Suppressor macrophage treated with lipopolysaccharide for 4 hours (primary cell): ENCODE measurements around the gene LRRFIP2.
A peak's percentile ranks its signal among the peaks of the same experiment; 100 is the strongest.
"Not testable (repeated sequence)": the region's sequence is repeated elsewhere in the genome, so short reads cannot be mapped to it uniquely, and the experiment has no call there.

Experiments
- DNase-seq: peaks from one replicate; pipeline ENCODE4 v3.0.0-alpha.2; 2020

The LRRFIP2 gene

GRCh38 chr3:37141676-37142075 lies 32.7 kb downstream of the LRRFIP2 start:
- no peak for DNase-seq

DNA sequence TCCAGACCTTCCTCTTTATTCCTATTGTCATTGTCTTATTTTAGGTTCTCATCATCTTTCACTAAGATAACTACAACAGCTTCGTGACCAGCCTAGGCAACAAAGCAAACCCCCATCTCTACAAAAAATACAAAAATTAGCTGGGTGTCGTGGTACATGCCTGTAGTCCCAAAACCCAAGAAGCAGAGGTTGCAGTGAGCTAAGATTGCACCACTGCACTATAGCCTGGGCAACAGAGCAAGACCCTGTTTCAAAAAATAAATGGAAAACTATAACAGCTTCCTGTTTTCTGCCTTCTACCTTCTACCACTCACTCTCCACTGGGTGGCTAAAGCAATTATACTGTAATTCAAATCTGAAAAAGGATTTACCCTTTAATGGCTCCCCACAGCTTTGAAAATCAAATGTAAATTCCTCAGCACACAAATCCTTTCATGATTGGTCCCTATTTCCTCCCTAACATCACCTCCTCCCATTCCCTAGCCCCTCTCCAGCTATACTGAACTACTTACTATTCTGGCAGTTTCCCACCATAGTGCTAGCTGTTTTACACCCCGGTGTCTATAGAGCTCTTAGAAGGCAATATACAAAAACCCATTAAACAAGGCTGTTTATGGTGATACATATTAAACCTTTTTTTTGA lies 33.4 kb downstream of the LRRFIP2 start:
- DNase-seq: no peak

DNA sequence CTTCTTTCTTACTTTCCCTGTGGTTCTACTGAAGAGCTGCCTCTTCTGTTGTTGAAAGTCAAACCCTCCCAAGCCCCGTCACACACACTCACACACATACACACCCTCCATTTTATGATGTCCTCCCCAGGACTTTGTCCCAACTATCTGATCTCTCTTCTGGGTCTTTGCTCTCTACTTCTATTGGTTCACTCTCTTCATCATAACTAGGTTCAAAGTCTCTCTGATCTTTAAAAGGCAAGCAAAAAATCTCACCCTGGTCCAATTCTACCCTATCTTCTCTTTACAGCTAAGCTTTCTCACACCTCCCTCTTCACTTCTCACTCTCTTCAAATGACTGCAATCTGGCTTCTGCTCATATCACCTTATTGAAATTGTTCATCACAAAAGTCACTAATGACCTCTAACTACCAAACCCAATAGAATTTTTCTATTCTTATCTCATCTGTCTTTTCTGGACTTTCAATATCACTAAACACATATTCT lies 34.8 kb downstream of the LRRFIP2 start:
- DNase-seq: no peak

DNA sequence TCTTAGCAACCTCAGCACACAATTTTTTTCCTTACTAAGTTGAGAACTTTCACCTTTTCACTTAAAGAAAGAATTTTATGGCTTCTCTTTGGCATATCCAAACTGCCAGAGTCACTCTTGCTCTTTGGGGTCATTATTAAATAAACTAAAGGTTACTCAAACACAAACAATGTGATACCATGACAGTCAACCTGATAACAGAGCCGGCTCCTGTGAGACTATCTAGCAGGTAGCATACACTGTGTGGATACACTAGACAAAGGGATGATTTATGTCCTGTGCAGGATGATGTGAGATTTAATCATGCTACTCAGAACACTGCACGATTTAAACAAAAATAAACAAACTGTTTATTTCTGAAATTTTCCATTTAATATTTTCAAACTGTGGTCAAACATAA lies 35.6 kb downstream of the LRRFIP2 start:
- DNase-seq: no peak

- DNase-seq: no peak
Measured at GRCh38 chr3:37137516-37137915, 36.9 kb downstream of the LRRFIP2 start.

- DNase-seq: peak; percentile 37
Measured at GRCh38 chr3:37136067-37136466, 38.3 kb downstream of the LRRFIP2 start.

DNA sequence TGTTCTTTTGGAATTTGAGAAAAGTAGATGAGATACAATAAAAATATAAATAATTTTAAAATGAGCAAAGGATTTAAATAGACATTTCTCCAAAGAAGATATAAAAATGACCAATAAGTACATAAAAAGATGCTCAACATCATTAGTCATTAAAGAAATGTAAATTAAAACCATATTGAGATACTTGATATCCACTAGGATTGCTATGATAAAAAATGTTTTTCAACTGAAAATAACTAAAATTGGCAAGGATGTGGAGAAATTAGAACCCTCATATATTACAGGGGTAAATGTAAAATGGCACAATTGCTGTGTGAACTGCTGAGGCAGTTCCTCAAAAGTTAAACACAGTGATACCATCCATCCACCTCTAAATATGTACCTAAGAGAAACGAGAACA lies 38.8 kb downstream of the LRRFIP2 start:
- DNase-seq: no peak

DNA sequence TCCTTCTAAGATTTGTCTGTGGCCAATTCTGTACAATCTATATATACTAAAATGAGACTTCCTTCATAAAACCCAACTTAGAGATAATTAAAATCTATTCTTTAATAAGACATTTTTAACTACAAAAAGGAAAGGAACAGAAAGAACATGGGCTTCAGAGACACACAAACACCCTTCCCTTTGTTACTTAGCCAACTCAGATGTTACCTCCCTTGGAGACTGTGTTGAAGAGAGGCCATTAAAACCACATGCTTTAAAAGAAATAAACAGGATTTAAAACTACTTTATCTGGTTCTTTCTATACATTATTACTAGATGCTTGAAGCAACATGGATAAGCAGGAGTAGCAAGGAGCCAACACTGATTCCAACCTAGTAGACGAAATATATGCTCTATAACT lies 42.0 kb downstream of the LRRFIP2 start:
- DNase-seq: no peak

DNA sequence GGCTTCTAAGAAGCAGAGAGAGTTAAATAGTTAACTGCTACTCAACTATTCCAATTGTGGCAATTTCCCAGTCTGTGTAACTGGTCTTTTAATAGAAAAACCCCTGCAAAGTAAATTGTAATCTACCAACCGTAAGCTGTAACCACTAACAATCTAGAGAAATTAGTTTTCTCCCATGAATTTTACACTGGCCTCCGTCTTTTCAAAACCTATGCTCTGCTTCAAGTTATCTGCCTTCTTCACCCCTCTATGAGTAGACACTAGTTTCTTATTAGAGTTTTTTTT lies 42.6 kb downstream of the LRRFIP2 start:
- no peak for DNase-seq

DNA sequence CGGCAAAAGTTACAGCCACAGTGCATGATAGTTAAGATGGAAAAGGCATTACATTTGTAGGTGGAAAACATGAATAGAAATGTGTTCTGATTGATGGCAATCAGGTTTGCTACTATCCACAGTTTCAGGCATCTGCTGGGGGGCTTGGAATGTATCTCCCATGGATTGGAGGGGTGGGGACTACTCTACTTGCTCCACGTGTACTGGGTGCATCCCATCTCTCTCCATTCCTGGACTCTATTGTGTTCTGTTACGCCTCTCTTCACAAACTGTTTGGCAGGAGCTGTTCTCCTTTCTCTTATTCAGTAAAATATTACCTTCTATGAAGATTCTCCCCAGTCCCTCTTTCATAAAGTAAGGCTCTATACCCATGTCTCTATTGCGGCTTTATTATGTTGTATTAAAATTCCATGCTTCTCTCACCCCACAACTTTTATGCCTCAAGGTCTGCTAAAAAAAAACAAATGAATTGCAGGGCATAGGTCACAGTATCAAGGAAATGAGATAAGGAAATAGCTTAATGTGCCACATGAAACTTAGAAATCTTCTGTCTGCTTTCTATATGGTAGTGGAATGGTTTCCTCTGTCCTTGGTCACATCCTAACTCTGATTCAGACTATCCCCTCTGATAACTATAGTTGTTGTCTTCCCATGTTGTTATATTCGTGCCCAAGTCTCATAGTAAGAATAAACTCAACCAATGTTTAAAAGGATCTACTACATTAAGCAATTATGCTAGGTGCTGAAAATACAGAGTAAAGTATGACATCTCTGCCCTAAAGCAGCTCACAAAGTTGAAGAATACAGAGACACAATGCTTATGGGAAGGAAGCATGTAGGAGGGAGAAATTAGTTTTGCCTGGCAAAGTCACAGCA lies 43.2 kb downstream of the LRRFIP2 start:
- DNase-seq: no peak

DNA sequence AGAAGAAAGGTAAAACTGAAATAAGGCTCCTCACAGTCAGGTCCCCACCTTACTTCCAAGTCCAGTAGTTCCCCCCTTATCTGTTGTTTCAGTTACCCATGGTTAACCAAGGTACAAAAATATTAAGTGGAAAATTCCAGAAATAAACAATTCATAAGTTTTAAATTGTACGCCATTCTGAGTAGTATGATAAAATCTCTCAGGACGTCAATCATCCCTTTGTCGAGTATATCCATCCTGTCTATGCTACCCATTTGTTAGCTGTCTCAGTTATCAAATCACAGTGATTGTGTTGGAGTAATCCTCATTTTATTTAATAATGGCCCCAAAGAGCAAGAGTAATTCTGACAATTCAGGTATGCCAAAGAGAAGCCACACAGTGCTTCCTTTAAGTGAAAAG lies 43.9 kb downstream of the LRRFIP2 start:
- no peak for DNase-seq

DNA sequence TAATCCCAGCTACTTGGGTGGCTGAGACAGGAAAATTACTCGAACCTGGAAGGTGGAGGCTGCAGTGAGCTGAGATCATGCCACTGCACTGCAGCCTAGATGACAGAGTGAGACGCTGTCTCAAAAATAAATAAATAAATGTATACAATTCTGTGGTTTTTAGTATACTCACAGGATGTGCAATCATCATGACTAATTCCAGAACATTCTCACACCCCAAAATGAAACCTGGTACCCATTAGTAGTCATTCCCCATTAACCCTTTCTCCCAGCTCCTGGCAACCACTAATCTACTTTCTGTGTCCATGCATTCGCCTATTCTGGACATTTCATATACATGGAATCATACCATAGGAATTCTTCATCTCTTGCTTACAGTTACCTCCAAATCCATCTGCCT lies 44.5 kb downstream of the LRRFIP2 start:
- DNase-seq: peak; percentile 51

GRCh38 chr3:37127340-37127739 lies 47.0 kb downstream of the LRRFIP2 start:
- DNase-seq: no peak

- no peak for DNase-seq
Measured at GRCh38 chr3:37126856-37127255, 47.5 kb downstream of the LRRFIP2 start.

DNA sequence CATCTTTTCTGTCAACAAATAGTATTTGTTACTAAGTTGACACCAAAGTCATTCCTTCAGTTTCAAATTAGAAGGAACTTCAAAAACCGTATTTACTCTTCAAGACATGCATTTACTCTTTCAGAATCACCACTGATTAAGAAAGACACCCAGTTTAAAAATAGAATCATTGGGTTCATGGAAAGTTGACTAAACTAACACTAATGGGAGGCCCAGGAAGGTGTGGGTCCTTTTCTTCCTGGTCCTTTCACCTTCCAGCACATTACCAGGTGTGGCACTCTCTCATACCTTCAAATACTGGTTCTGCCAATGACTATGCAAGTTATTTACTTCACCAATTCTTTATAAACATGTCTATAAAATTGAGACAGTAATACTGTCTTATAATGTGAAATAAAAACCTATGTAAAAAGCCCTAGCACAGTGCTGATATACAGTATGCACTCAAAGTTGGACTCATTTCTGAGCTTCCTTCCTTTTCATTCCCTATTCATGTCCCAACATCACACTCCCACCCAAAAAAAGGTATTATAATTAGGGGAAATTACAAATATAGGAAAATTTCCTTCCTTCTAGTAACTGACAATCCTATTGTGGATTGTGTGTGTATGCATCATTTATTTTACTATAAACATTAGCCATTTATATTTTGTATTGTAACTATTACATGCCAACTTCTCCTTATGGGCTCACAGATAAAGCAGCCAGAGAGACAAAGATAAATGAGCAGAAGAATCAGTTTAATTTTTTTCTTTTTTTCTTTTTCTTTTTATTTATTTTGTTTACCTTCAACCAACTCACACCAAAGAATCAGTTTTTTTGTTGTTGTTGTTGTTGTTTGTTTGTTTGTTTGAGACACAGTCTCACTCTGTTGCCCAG lies 48.9 kb downstream of the LRRFIP2 start:
- DNase-seq: no peak

DNA sequence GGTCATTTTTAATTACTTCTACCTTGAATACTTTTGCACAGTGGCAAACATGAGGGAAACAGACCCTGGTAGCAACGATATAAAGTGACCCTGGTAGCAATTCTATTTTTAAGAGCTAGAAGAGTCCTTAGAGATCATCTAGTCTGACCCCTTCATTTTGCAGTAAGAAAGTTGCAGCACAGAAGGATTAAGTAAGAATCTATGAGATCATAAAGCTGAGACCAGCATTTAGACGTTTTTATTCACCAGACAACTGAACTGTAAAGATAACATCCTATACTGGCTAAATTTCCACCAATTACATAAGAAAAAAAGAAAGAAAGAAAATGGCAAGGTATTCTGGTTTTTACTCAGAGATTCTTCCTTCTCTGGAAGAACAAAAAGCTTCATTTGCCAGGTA lies 49.9 kb downstream of the LRRFIP2 start:
- DNase-seq: no peak

DNA sequence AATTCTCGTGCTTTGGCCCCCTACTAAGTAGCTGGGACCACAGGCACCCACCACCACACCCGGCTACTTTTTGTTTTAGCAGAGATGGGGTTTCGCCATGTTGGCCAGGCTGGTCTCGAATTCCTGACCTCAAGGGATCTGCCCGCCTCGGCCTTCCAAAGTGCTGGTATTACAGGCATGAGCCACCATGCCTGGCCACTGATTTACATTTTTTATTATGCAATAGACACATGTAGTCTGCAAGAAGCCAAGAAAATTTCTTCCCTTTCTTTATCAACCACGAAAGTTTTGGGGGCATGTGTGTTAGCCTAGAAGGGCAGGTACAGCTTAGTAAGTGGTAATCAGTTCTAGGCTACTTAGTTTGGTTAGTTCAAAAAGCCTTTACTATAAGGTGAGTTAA lies 51.1 kb downstream of the LRRFIP2 start:
- DNase-seq: no peak

DNA sequence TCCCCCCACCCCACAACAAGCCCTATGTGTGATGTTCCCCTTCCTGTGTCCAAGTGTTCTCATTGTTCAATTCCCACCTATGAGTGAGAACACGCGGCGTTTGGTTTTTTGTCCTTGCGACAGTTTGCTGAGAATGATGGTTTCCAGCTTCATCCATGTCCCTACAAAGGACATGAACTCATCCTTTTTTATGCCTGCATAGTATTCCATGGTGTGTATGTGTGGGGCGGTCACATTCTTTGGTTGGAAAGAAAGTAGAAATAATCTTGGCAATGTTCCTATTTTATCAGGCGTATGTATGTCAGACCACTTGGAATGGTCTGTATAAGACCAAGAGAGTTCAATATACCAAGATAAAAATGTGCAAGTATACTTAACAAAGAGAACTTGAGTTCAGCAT lies 52.3 kb downstream of the LRRFIP2 start:
- not testable (repeated sequence) for DNase-seq

DNA sequence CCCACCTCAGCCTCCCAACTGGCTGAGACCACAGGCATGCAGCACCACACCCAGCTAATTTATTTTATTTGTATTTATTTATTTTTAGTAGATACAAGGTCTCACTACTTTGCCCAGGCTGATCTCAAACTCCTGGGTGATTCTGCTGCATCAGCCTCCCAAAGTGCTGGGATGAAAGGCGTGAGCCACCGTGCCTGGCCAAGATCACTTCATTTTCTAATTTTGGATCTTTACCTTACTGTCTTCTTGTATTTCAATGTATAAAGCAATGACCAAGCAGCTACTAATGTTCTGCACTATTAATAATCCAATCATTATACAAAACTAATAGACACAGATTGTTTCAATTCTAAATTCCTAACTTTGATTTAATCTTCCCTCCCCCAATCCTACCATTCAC lies 56.2 kb downstream of the LRRFIP2 start:
- no peak for DNase-seq

DNA sequence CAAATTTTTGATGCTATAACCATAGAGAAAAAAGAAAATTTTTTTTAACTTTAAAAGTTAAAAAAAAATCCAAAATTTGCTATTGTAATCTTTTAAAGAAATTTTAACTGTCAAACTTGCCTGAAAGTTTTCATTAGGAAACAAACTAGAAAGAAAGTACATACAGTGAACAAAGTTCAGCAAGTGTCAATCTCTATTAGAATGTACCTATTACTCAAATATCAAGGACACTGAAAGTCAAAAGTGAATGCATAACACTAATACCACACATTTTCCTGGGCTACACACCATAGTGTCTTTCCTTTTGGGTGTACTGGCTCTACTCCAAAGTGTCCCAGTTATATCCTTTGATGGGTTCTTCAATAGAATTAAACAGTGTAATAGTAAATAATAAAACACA lies 56.8 kb downstream of the LRRFIP2 start:
- no peak for DNase-seq

DNA sequence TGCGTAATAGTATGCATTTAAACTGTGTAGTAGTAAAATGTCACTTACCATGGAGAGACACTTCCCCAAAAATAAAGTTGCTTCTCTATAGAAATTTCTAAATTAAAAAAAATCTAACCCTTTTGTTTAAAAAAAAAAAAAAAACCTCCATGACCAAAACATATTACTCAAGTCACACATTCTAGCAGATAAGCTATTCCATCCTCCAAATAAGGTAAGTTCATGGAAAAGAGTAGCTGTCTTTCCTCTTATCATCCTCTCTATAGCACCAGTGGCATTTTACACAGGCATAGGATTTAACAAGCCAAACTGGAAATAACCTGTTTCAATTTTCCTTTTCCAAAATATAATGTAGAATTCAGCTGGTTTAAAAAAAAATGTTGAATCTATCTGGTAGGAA lies 57.4 kb downstream of the LRRFIP2 start:
- DNase-seq: peak; percentile 19

DNA sequence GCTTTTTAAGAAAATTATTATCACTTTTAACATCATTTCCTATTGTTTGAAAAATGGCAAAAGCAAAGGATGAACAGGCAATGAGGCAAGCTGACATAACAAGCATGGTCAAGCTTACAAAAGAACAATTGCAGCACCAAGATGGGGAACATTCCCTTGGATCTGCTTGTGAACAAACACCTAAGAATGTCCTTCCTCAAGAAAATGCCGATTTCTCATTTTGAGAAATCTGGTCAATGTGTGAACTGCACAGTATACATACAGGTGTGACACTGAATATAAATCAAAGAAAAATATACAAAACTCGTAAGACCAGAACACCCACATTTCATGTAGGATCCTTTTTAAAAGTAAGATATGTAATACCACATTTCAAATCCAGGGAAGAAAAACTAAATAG lies 58.9 kb downstream of the LRRFIP2 start:
- no peak for DNase-seq

- peak; percentile 73 for DNase-seq
Measured at GRCh38 chr3:37114251-37115145, 59.9 kb downstream of the LRRFIP2 start.
